GM19328 (cell line): ENCODE measurements around the gene SAMD10.
"Not testable (repeated sequence)": the region's sequence is repeated elsewhere in the genome, so short reads cannot be mapped to it uniquely, and the experiment has no call there.

ENCODE experiments used
- ATAC-seq: cut with Tn5 transposase; IDR thresholded peaks from one replicate; pipeline ENCODE4 v1.9.1; 2021; ENCODE audit warnings: mild to moderate bottlenecking, moderate library complexity; ENCODE audit not compliant: unreplicated experiment

Gene SAMD10

DNA sequence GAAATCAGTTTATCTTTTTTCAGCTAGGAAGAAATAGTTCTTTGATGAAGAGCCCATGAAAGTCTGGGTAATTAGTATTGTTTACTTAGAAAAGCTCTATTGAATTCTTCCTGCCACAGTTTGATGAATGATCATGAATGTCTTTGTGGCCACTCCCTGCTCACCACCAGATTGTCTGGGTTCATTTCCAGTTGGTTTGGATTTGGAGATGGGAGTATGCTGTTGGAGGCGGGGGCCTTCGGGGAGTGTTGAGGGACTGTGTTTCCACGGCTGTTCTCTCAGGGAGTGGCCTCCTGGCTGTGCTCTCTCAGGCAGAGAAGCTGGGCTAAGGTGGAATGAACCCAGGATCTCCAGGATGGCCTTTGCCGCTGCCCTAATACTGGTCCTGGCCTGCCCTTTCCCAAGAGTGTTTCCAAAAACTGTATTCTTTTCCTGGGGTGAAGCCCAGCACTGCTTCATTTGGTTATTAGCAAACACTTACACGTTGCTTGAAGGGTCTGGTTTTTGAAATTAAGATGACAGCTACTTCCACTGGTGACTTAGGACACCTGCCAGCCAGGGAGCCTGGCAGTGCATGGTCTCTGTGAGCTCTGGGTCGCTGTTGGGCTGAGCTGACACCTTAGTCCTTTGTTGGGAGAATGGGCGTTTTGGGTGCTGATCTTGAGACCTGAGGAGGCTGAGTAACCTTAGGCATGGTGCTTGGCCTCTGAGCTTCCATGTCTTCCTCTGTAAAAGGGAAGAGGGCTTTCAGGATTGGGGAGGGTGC lies 24.7 kb upstream of the SAMD10 start:
- no peak for ATAC-seq

DNA sequence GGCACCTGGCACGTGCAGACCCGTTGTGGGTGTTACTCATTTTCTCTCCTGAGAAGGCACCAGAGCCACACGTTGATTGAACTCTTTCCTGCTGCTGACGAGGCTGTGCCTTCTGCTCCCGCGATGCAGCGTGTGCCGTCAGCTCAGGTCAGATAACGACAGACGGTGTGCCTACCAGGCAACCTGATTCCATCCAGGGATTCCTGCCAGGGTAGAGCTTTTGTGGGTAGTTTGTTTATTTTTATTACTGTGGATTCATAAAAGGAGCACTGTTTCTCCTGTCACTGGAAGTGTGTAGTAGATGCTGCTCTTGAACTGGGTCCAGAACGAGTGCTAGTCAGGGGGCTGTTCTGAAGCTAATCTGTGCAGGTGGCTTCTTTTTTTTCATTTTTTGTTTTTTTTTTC lies 22.2 kb upstream of the SAMD10 start:
- ATAC-seq: no peak

DNA sequence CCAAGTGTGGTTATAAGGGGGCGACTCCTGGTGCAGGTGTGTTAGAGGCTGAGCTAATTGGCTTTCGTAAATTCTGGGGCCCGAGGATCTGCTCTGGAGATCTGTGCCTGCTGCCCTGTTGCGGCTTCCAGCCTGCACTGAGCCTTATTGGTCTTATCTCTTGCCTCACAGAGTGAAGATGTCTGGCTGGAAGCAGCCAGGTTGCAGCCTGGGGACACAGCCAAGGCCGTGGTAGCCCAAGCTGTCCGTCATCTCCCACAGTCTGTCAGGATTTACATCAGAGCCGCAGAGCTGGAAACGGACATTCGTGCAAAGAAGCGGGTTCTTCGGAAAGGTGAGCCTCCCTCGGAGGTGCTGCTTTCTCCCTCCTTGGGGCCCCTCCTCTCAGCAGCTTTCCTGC lies 21.5 kb upstream of the SAMD10 start:
- no peak for ATAC-seq

DNA sequence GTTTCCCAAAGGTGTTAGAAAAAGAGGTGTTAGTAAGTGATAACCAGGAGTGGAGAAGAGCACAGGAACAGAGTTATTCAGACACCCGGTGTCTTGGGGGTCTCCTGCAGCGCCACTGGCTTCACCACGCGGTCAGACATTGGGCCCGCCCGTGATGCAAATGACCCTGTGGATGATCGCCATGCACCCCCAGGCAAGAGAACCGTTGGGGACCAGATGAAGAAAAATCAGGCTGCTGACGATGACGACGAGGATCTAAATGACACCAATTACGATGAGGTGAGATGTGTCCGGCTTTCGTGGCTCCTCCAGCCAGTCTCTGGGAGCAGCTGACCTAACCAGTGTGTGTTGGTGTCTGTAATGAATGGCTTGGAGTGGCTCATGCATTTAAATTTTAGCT lies 3.5 kb upstream of the SAMD10 start:
- ATAC-seq: no peak

GRCh38 chr20:63980806-63981728 lies 1.6 kb upstream of the SAMD10 start, which contains the start of gene PRPF6:
TSS of gene PRPF6 (plus strand) at chr20:63981132. CDS start at chr20:63981246, 114 bp downstream.
- ATAC-seq: peak; percentile 42

- peak; percentile 2 for ATAC-seq
These were observed 919 bp upstream of the SAMD10 start for GRCh38 chr20:63980317-63980805.

GRCh38 chr20:63979229-63979556 lies 249 bp downstream of the SAMD10 start:
- ATAC-seq: no peak

DNA sequence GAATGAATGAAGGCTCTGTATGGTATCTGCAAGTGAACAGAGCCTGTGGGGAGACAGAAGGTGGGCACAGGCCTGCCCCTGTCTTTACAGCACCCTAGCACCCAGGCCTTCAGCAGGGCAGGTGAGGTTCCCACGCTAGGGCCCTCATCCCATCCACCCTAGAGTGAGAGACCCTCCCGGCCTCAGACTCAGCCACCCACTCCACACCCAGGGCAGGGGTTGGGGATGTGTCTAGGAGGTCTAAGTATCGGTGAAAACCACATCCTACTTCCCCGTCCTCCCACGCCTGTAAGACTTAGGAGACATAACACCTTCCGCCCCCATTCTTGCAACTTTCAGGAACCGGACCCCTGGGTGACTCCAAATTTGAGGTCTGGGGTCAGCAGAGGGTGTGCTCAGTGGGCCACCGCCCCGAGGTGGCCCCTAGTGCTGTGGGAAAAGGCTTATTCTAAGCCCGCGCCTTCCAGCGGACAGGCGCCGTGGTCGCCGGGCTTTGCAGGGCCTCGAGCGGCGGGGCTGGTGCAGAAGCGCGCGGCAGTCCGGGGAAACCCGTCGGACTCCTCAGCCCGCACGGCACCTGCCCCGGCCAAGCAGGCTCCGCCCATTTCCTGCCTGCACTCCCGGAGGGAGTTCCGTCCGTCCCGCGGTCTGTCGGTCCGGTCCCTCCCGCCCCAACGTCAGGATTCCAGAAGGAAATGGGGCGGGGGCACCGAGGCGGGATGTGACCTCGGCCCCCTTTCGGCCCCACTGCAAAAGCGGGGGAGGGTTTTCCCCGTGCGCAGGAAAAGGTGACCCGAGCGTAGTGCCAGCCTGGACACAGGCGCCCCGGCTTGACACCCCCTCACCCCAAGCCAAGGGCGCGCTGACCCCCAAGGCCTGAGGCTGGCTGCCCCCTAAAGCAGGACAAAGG lies 868 bp downstream of the SAMD10 start:
- no peak for ATAC-seq

DNA sequence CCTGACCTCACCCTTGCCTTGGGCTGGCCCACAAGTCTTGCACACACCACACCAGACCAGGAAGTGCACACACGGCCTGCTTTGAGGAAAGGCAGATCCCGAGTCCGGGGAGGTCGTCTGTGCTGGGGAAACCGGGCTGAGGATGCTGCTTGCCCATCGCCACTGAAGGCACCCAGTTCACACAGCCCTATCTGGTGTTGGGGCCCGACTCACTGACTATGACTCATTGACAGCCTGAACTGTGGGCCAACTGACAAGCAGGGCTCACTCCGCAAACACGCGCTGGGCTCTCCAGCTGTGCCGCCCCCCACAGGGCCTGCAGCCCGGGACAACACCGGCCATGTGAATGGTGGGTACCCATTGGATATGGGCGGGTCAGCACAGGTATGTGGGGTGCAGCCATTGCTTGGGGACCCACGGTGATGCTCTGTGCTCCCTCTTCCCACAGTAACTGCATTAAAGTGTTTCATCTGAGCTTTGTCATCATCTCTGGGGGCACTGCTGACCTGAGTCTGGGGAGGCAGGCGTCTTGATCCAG lies 1.6 kb downstream of the SAMD10 start:
- no peak for ATAC-seq

GRCh38 chr20:63976980-63977738 lies 2.3 kb downstream of the SAMD10 start:
- no peak for ATAC-seq

- ATAC-seq: not testable (repeated sequence)
These were observed 2.9 kb downstream of the SAMD10 start for GRCh38 chr20:63976511-63976910.

DNA sequence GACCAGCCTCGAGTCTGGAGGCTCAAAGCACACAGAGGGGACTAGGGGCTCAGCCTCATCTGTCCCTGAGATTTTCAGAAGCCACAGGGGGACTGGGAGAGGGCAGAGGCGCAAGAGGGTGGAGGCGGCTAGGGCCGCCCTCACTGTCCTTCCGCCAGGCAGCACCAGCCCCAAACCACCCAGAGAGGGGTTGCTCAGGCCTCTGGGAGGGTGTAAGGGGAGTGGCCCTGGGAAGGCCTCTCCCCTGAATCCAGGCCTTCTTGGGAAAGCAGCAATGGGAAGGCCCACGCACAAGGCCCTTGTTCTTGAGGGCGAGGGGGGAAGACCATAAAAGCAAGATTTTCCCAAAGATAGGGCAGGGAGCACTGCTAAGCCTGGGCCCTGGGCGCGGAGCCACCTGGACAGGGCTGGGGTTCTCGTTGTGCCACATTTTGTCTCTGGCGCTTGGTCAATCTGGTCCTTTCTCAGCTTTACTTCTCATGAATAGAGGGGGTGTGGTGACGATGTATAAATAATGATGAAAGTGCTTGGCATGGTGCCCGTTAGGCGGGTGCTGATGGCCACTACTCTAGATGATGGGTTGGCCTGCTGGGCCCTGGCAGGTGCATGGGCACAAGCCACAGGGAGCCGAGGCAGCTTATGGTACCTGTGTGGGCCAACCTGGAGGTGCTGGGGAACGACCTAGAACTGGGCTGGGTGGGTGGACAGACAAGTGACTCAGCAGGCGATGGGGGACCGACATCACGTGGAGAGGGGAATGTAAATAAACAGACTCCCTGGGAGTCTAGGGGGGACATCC lies 4.8 kb downstream of the SAMD10 start:
- ATAC-seq: no peak

DNA sequence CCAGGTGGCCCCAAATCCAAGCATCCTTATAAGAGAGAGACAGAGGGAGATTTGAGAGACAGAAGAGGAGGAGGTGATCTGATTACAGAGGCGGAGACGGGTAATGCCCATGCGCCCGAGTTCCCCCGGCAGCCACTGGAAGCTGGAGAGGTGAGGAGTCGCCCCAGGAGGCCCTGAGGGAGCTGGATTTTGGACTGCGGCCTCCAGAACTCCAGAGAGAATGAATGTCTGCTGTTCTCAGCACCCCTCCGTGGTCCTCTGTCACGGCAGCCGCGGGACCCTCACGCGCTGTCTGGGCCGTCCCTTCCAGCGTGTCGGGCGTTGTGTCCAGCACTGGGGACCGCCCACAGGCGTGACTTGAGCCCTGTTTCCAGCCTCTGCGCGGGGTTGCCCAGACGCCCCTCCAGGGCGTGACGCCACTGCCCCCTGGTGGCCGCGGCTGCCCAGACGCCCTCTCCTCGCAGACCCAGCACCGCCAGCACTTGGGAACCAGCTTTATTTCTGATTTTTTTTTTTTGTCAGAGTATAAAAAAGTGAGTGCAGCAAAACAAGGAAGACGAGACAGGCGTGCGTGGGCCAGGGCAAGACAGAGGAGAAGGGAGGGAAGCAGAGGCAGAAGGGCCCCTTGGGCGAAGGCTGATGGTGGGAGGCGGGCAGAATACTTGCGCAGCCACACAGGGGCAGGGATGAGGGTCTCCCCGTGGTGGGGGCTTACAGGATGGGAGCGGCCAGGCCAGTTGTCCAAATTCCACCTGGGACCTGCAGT lies 5.6 kb downstream of the SAMD10 start:
- no peak for ATAC-seq

DNA sequence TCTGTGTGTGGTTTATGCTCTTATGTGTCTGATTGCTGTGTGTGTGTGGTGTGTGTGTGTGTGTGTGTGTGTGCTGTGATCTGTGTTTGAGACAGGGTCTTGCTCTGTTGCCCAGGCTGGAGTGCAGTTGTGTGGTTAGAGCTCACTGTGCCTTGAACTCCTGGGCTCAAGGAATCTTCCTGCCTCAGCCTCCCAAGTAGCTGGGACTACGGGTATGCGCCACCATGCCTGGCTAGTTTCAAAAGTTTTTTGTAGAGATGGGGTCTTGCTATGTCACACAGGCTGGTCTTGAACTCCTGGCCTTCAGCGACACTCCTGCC lies 6.3 kb downstream of the SAMD10 start:
- no peak for ATAC-seq

GRCh38 chr20:63972312-63973159 lies 6.9 kb downstream of the SAMD10 start:
- ATAC-seq: no peak

GRCh38 chr20:63971960-63972311 lies 7.5 kb downstream of the SAMD10 start:
- ATAC-seq: not testable (repeated sequence)

DNA sequence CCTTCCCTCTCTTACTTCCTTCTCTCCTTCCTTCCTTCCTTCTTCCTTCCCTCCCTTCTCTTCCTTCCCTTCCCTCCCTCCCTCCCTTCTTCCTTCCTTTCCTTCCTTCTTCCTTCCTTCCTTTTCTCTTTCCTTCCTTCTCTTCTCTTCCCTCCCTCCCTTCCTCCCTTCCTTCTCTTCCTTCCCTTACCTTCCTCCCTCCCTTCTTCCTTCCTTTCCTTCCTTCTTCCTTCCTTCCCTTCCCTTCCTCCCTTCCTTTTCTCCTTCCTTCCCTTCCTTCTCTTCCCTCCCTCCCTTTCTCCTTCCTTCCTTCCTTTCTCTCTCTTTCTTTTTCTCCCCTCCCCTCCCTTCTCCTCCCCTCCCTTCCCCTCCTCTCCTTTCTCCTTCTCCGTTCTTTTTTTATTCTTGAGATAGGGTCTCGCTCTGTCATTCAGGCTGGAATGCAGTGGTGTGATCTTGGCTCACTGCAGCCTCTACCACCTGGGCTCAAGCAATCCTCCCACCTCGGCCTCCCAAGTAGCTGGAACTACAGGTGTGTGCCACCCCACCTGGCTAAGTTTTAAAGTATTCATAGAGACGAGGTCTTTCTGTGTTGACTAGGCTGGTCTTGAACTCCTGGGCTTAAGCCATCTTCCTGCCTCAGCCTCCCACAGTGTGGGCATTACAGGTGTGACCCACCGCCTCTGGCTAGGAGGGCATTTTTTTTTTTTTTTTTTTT lies 8.6 kb downstream of the SAMD10 start:
- ATAC-seq: no peak
